HG02973 (cell line): ENCODE data around the gene DDX56.

ENCODE experiments used
- ATAC-seq: cut with Tn5 transposase; IDR thresholded peaks from one replicate; pipeline ENCODE4 v1.9.1; 2021; ENCODE audit warnings: moderate library complexity; ENCODE audit not compliant: unreplicated experiment

The DDX56 gene

GRCh38 chr7:44537442-44537841 is 36.3 kb downstream of the DDX56 start:
- ATAC-seq = no peak

- no peak for ATAC-seq
These were observed 37.6 kb downstream of the DDX56 start for GRCh38 chr7:44536090-44536489.

- no peak for ATAC-seq
These were observed 38.2 kb downstream of the DDX56 start for GRCh38 chr7:44535348-44536064.

GRCh38 chr7:44534501-44534900 is 39.2 kb downstream of the DDX56 start:
- ATAC-seq = no peak

- no peak for ATAC-seq
These were observed 39.6 kb downstream of the DDX56 start for GRCh38 chr7:44534087-44534486.

GRCh38 chr7:44533301-44534055 is 40.2 kb downstream of the DDX56 start:
- ATAC-seq = no peak

- ATAC-seq = no peak
These were observed 42.0 kb downstream of the DDX56 start for GRCh38 chr7:44531421-44532380.

- ATAC-seq = no peak
These were observed 42.7 kb downstream of the DDX56 start for GRCh38 chr7:44530990-44531389.

- no peak for ATAC-seq
These were observed 48.8 kb downstream of the DDX56 start for GRCh38 chr7:44524811-44525388.

- no peak for ATAC-seq
These were observed 51.4 kb downstream of the DDX56 start for GRCh38 chr7:44522315-44522714.

- ATAC-seq = no peak
These were observed 52.2 kb downstream of the DDX56 start for GRCh38 chr7:44521347-44522095.

GRCh38 chr7:44520574-44520973 is 53.1 kb downstream of the DDX56 start:
- no peak for ATAC-seq

GRCh38 chr7:44519546-44519945 is 54.2 kb downstream of the DDX56 start:
- ATAC-seq = no peak

GRCh38 chr7:44518761-44519160 is 54.9 kb downstream of the DDX56 start:
- ATAC-seq = no peak

GRCh38 chr7:44517175-44517574 is 56.5 kb downstream of the DDX56 start:
- ATAC-seq = no peak
